ENCODE results near the gene NR4A1.

DNA sequence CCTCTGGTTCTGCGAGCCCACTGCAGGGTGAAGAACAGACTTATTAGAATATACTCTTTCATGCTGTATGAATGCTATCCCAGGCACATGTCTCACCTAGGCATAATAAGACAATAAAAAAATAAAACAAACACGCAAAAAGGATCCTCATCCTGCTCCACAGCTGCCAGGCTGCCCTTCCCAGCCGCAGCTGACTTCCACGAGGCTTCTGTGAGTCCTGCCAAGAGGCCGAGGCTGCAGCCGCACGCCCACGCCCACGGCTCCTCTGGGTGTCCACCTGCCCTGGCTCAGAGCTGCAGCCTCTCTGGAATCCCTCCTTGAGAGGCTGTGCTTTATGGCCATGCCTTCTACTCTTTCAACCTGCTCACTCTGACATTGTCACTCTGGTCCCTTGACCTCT, 35.1 kb downstream of the NR4A1 start:
- TF ChIP-seq MXI1 (conservative IDR thresholded peaks at IDR 0.05; ENCODE audit: poor library complexity, severe bottlenecking) (no peak), EZH2 (IDR thresholded peaks at IDR 0.05; ENCODE audit: borderline replicate concordance, insufficient read depth, low read length, poor library complexity, severe bottlenecking) (no peak), EP300 (conservative IDR thresholded peaks at IDR 0.05; ENCODE audit: poor library complexity, severe bottlenecking) (no peak), POLR2AphosphoS5 (IDR thresholded peaks at IDR 0.05) (no peak), RAD21 (conservative IDR thresholded peaks at IDR 0.05) (no peak), SMC3 (conservative IDR thresholded peaks at IDR 0.05; ENCODE audit: poor library complexity) (no peak), REST (IDR thresholded peaks at IDR 0.05; ENCODE audit: borderline replicate concordance) (no peak), TAF1 (IDR thresholded peaks at IDR 0.05; ENCODE audit: low read depth) (no peak)
- TF ChIP-seq, protein P1, sequence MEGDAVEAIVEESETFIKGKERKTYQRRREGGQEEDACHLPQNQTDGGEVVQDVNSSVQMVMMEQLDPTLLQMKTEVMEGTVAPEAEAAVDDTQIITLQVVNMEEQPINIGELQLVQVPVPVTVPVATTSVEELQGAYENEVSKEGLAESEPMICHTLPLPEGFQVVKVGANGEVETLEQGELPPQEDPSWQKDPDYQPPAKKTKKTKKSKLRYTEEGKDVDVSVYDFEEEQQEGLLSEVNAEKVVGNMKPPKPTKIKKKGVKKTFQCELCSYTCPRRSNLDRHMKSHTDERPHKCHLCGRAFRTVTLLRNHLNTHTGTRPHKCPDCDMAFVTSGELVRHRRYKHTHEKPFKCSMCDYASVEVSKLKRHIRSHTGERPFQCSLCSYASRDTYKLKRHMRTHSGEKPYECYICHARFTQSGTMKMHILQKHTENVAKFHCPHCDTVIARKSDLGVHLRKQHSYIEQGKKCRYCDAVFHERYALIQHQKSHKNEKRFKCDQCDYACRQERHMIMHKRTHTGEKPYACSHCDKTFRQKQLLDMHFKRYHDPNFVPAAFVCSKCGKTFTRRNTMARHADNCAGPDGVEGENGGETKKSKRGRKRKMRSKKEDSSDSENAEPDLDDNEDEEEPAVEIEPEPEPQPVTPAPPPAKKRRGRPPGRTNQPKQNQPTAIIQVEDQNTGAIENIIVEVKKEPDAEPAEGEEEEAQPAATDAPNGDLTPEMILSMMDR (IDR thresholded peaks at IDR 0.05; ENCODE audit: poor library complexity, severe bottlenecking) = no peak

Data from neural cell (in vitro differentiated cells).